HG02763 (cell line): Measurements from ENCODE around the gene SUMO2.
"Not testable (repeated sequence)": the region's sequence is repeated elsewhere in the genome, so short reads cannot be mapped to it uniquely, and the experiment has no call there.

Experiments used
- ATAC-seq: cut with Tn5 transposase; IDR thresholded peaks from one replicate; pipeline ENCODE4 v1.9.1; 2021; ENCODE audit warnings: mild to moderate bottlenecking, moderate library complexity; ENCODE audit not compliant: unreplicated experiment

The SUMO2 gene

GRCh38 chr17:75182319-75182568, 515 bp downstream of the SUMO2 start:
- peak; percentile 17 for ATAC-seq

- peak; percentile 13 for ATAC-seq
These were observed 996 bp downstream of the SUMO2 start for GRCh38 chr17:75181608-75182318.

- no peak for ATAC-seq
These were observed 1.6 kb downstream of the SUMO2 start for GRCh38 chr17:75181110-75181509.

- ATAC-seq = no peak
These were observed 4.3 kb downstream of the SUMO2 start for GRCh38 chr17:75178453-75178852.

GRCh38 chr17:75176625-75177024, 6.1 kb downstream of the SUMO2 start:
- ATAC-seq = no peak

- ATAC-seq = no peak
These were observed 7.8 kb downstream of the SUMO2 start for GRCh38 chr17:75174996-75175395.

- ATAC-seq = no peak
These were observed 9.2 kb downstream of the SUMO2 start for GRCh38 chr17:75173526-75173925.

- ATAC-seq = no peak
These were observed 13.8 kb downstream of the SUMO2 start for GRCh38 chr17:75168998-75169397.

GRCh38 chr17:75164606-75165005, 18.2 kb downstream of the SUMO2 start:
- ATAC-seq = not testable (repeated sequence)

- no peak for ATAC-seq
These were observed 19.7 kb downstream of the SUMO2 start for GRCh38 chr17:75163074-75163473.

- no peak for ATAC-seq
These were observed 22.5 kb downstream of the SUMO2 start for GRCh38 chr17:75160211-75160610.

GRCh38 chr17:75159196-75160031, 23.3 kb downstream of the SUMO2 start:
- no peak for ATAC-seq

- not testable (repeated sequence) for ATAC-seq
These were observed 24.3 kb downstream of the SUMO2 start for GRCh38 chr17:75158480-75158879.

- ATAC-seq = no peak
These were observed 27.6 kb downstream of the SUMO2 start for GRCh38 chr17:75155191-75155601.

- peak; percentile 96 for ATAC-seq
These were observed 28.3 kb downstream of the SUMO2 start, which contains the start of gene JPT1 for GRCh38 chr17:75154195-75155106. JPT1 (minus strand) TSS chr17:75154512; CDS start chr17:75154397, 115 bp downstream.

GRCh38 chr17:75153780-75154194, 29.0 kb downstream of the SUMO2 start:
- peak; percentile 18 for ATAC-seq

- no peak for ATAC-seq
These were observed 29.6 kb downstream of the SUMO2 start for GRCh38 chr17:75152922-75153779.

- no peak for ATAC-seq
These were observed 30.2 kb downstream of the SUMO2 start for GRCh38 chr17:75152523-75152921.

GRCh38 chr17:75151930-75152329, 30.8 kb downstream of the SUMO2 start:
- no peak for ATAC-seq

- no peak for ATAC-seq
These were observed 34.7 kb downstream of the SUMO2 start for GRCh38 chr17:75147878-75148546.
